IMR-90 (cell line): ENCODE results near the gene ZNF211. TPM values are rescaled to one million over a fixed set of nuclear protein-coding genes. Genes with fewer than 3 reads are reported as not detected.

Source experiments
- ATAC-seq: fragments of 200-7000 bp; cut with Tn5 transposase; 2 replicates; pipeline ENCODE4 v1.9.1; 2020; ENCODE audit warnings: low read depth, mild to moderate bottlenecking, moderate library complexity
- BruUV-seq: library from RNA; stranded (reverse); fragments of 400-500 nt; replicated peaks from 2 replicates; lab custom pipeline; 2021; lab: Mats Ljungman, UMichigan
- CTCF ChIA-PET: fragments of 300-600 bp; formaldehyde crosslinking; extraction: SDS; loops from one replicate; lab custom pipeline; 2021; ENCODE audit warnings: antibody characterized with exemption; lab: Yijun Ruan, JAX
- POLR2A ChIA-PET: fragments of 300-600 bp; sonication (Branson Sonifier 250); formaldehyde crosslinking; loops from one replicate; lab custom pipeline; 2022; ENCODE audit warnings: antibody characterized with exemption; ENCODE audit not compliant: unreplicated experiment; lab: Charles Lee
- DNase-seq: peaks from one replicate; pipeline ENCODE4 v3.0.0; 2013
- H2AFZ ChIP-seq: replicated peaks from 2 replicates; pipeline ENCODE3; 2013; ENCODE audit warnings: low read length, mild to moderate bottlenecking; ENCODE audit not compliant: poor library complexity
- H2AK5ac ChIP-seq: 2 replicates; pipeline ENCODE4 v1.6.1; 2013; ENCODE audit warnings: low read depth, low read length, inconsistent platforms
- H2AK9ac ChIP-seq: replicated peaks from 2 replicates; pipeline ENCODE3; 2013; ENCODE audit warnings: mild to moderate bottlenecking, low read depth, low read length, moderate library complexity; ENCODE audit not compliant: poor library complexity
- H2BK120ac ChIP-seq: 2 replicates; pipeline ENCODE4 v1.6.1; 2013; ENCODE audit warnings: low read depth, low read length, inconsistent platforms
- H2BK15ac ChIP-seq: 3 replicates; pipeline ENCODE4 v1.6.1; 2013; ENCODE audit warnings: low read depth, low read length, inconsistent platforms
- H2BK20ac ChIP-seq: 2 replicates; pipeline ENCODE4 v1.6.1; 2013; ENCODE audit warnings: low read depth, mild to moderate bottlenecking, inconsistent platforms, low read length, moderate library complexity
- H2BK5ac ChIP-seq: 2 replicates; pipeline ENCODE4 v1.6.1; 2013; ENCODE audit warnings: mild to moderate bottlenecking, low read depth, low read length, inconsistent platforms; ENCODE audit not compliant: poor library complexity, severe bottlenecking
- H3K14ac ChIP-seq: replicated peaks from 2 replicates; pipeline ENCODE4 v1.6.1; 2013; ENCODE audit warnings: low read depth, low read length, inconsistent platforms
- H3K18ac ChIP-seq: 2 replicates; pipeline ENCODE4 v1.6.1; 2013; ENCODE audit warnings: low read depth, low read length, control low read depth
- H3K23ac ChIP-seq: 2 replicates; pipeline ENCODE4 v1.6.1; 2013; ENCODE audit warnings: low read depth, low read length, inconsistent platforms
- H3K27ac ChIP-seq: 2 replicates; pipeline ENCODE4 v1.5.1; 2013; ENCODE audit warnings: mild to moderate bottlenecking, control low read depth, low read length; ENCODE audit not compliant: insufficient read depth
- H3K27me3 ChIP-seq: 2 replicates; pipeline ENCODE4 v1.6.1; 2013; ENCODE audit warnings: low read length; ENCODE audit not compliant: control insufficient read depth, insufficient read depth
- H3K36me3 ChIP-seq: 2 replicates; pipeline ENCODE4 v1.6.1; 2013; ENCODE audit warnings: low read length, mixed read lengths; ENCODE audit not compliant: control insufficient read depth, insufficient read depth
- H3K4ac ChIP-seq: 2 replicates; pipeline ENCODE4 v1.6.1; 2013; ENCODE audit warnings: low read depth, low read length, inconsistent platforms
- H3K4me1 ChIP-seq: 2 replicates; pipeline ENCODE4 v1.6.1; 2013; ENCODE audit warnings: low read length, mixed read lengths; ENCODE audit not compliant: control insufficient read depth, insufficient read depth
- H3K4me2 ChIP-seq: 2 replicates; pipeline ENCODE4 v1.6.1; 2013; ENCODE audit warnings: low read depth, mild to moderate bottlenecking, control low read depth, low read length, moderate library complexity
- H3K4me3 ChIP-seq: 2 replicates; pipeline ENCODE4 v1.5.1; 2013; ENCODE audit warnings: low read depth, mild to moderate bottlenecking, control low read depth, low read length, moderate library complexity; ENCODE audit not compliant: insufficient read depth
- H3K56ac ChIP-seq: 2 replicates; pipeline ENCODE4 v1.6.1; 2013; ENCODE audit warnings: low read length, inconsistent platforms; ENCODE audit not compliant: insufficient read depth; ENCODE audit errors: extremely low read depth
- H3K79me1 ChIP-seq, 2 experiments: 2 replicates each; pipeline ENCODE4 v1.6.1; 2013; ENCODE audit warnings: low read length in 2 of 2, inconsistent platforms in 1 of 2, low read depth in 1 of 2
- H3K9ac ChIP-seq: 2 replicates; pipeline ENCODE4 v1.6.1; 2013; ENCODE audit warnings: low read depth, low read length, control low read depth
- H3K9me1 ChIP-seq: 2 replicates; pipeline ENCODE4 v1.6.1; 2013; ENCODE audit warnings: low read length, inconsistent platforms; ENCODE audit not compliant: insufficient read depth
- H3K9me3 ChIP-seq: 2 replicates; pipeline ENCODE4 v1.6.1; 2013; ENCODE audit warnings: low read length; ENCODE audit not compliant: control insufficient read depth, insufficient read depth
- H4K20me1 ChIP-seq: 2 replicates; pipeline ENCODE4 v1.6.1; 2013; ENCODE audit warnings: low read length, inconsistent platforms; ENCODE audit not compliant: insufficient read depth
- H4K5ac ChIP-seq: 2 replicates; pipeline ENCODE4 v1.6.1; 2013; ENCODE audit warnings: mild to moderate bottlenecking, low read depth, low read length, control low read depth
- H4K8ac ChIP-seq, 2 experiments: 2 replicates each; pipeline ENCODE4 v1.6.1; 2013; ENCODE audit warnings: low read depth in 2 of 2, low read length in 2 of 2, control low read depth in 1 of 2, inconsistent platforms in 1 of 2
- H4K91ac ChIP-seq: 2 replicates; pipeline ENCODE4 v1.6.1; 2013; ENCODE audit warnings: low read depth, low read length, inconsistent platforms; ENCODE audit not compliant: insufficient read depth
- ELK1 ChIP-seq: fragments of 150-350 bp; IDR thresholded peaks from 2 replicates; pipeline ENCODE4 v1.6.1; 2016; ENCODE audit warnings: low read depth, mild to moderate bottlenecking, low read length, moderate library complexity, borderline replicate concordance
- MAZ ChIP-seq: IDR thresholded peaks from 2 replicates; pipeline ENCODE4 v1.6.1; 2012; ENCODE audit warnings: low read depth, mild to moderate bottlenecking, low read length, improper control_type of control experiment, moderate library complexity, borderline replicate concordance
- MXI1 ChIP-seq: IDR thresholded peaks from 2 replicates; pipeline ENCODE4 v1.6.1; 2012; ENCODE audit warnings: low read depth, mild to moderate bottlenecking, low read length, moderate library complexity, borderline replicate concordance
- NFE2L2 ChIP-seq: fragments of 150-350 bp; IDR thresholded peaks from 2 replicates; pipeline ENCODE4 v1.6.1; 2016; ENCODE audit warnings: low read depth, mild to moderate bottlenecking, low read length
- WGBS, 2 experiments: methylation state at CpG; one replicate each; pipeline versions ENCODE4 v1.1.5 to v1.1.7; 2013; ENCODE audit warnings: missing lambda C conversion rate in 2 of 2; ENCODE audit not compliant: insufficient read length in 1 of 2; ENCODE audit errors: extremely low coverage in 2 of 2; 5-methylcytosine and 5-hydroxymethylcytosine counted together
- dilution Hi-C: fragments of 300-500 bp; cut with HindIII; formaldehyde crosslinking; loops from one replicate; pipeline ENCODE4 v1.14.3; 2018; ENCODE audit warnings: low sequenced_read_pairs; ENCODE audit not compliant: unreplicated experiment
- in situ Hi-C: fragments of 300-500 bp; cut with MboI; formaldehyde crosslinking; loops from 3 replicates; pipeline ENCODE4 v1.14.3; 2019; ENCODE audit warnings: low sequenced_read_pairs, inconsistent platforms, mixed read lengths
- intact Hi-C: fragments of 100-400 bp; cut with micrococcal nuclease; formaldehyde crosslinking; loops from 2 replicates; pipeline ENCODE4 v1.10.0; 2022
- polyA plus RNA-seq, 3 experiments: library from polyadenylated mRNA; depleted of rRNA; stranded (reverse); fragments of >200 nt; gene quantifications; 2 replicates each; pipeline ENCODE4 v1.2.3, GENCODE V29; 2012; ENCODE audit warnings: low replicate concordance in 1 of 3
- total RNA-seq: library from RNA; depleted of rRNA; stranded (reverse); fragments of >200 nt; gene quantifications from 2 replicates; pipeline ENCODE4 v1.2.3, GENCODE V29; 2012

The ZNF211 gene
- total and polyA plus RNA-seq, 2 of the 4 experiments (the other 2 are of a cell fraction): 8.7 to 13.1 TPM

DNA sequence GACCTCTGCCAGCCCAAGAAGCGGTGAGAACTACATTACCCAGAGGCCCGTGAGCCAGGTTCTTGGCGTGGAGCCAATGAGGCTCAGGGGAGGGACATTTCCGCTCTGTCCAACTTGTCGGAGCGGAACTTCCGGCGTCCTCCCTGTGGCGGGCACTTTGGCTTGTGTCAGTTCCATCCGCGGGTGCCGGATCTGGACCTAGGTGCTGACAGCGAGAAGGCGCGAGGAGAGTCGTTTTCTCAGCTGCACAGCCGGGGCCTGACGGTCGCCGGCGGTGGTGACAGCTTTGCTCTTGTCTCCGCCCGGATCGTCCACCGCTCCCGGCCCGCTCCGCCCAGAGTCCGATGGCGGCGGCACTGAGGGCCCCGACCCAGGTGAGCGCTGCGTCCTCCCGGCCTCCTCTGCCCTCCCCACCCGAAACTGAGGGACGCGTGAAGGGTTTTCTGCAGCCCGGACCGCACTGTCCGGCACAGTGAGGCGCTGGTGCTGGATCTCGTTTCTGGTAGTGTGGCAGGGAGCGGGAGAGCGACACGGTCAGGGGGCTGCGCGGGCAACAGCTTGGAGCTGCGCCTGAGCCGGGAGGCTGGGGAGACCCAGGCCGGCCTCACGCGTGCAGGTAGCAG is 33.1 kb upstream of the ZNF211 start, which contains the start of gene ZNF530:
Gene ZNF530 (plus strand): TSS at position 125 of the 623 bp plus-strand sequence. CDS start 4,461 bp downstream, outside the sequence.
- Histone ChIP-seq H3K27me3 (no peaks in the 10 kb centered on the region), H3K9ac (peak within 1 kb of the TSS; percentile 55), H3K27ac (peak within 1 kb of the TSS; percentile 13; the same call in 1 of the 2 replicates), H3K79me1 (peaks cover 17 to 23% of the 10 kb centered on the region in 2 experiments), H3K4me2 (peak within 1 kb of the TSS; percentile 82), H2AFZ (peak within 1 kb of the TSS; percentile 98), H2BK20ac (no peak within 1 kb of the TSS), H3K18ac (no peak within 1 kb of the TSS), H3K4me1 (no peaks in the 10 kb centered on the region), H2BK15ac (no peak within 1 kb of the TSS), H4K8ac (peak within 1 kb of the TSS; percentile 40 to 79), H2AK5ac (no peak within 1 kb of the TSS), H3K4ac (no peak within 1 kb of the TSS), H3K36me3 (peaks cover 2% of the 10 kb centered on the region; the same call in 1 of the 2 replicates), H3K23ac (0 out of 2 replicates have a peak within 1 kb of the TSS, but pooled peaks have one; percentile 25), H4K5ac (peak within 1 kb of the TSS; percentile 78), H2BK5ac (no peak within 1 kb of the TSS), H3K4me3 (peak within 1 kb of the TSS; percentile 75), H3K14ac (no peak within 1 kb of the TSS), H3K9me1 (no peaks in the 10 kb centered on the region), H3K9me3 (no peaks in the 10 kb centered on the region; the same call in 1 of the 2 replicates), H3K56ac (no peak within 1 kb of the TSS), H4K91ac (no peak within 1 kb of the TSS; the same call in 1 of the 2 replicates), H2AK9ac (peak within 1 kb of the TSS; percentile 55), H2BK120ac (no peak within 1 kb of the TSS), H4K20me1 (no peaks in the 10 kb centered on the region)
- in situ Hi-C loops (no loop called here), intact Hi-C loops (no loop called here), dilution Hi-C loops (no loop called here)
- BruUV-seq: no TSS peak
- WGBS, 2 experiments: 0% methylated on average over 35 of the region's 53 CpGs; no CpG with 5 or more reads in 1 of the 2 experiments
- POLR2A ChIA-PET: no interaction called here
- CTCF ChIA-PET: no interaction called here
- DNase-seq: peak; percentile 91
- TF ChIP-seq MAZ (peak; percentile 97), NFE2L2 (no peak), ELK1 (no peak), MXI1 (peak; percentile 56; the same call in 1 of the 2 replicates)
- peak; percentile 98 for ATAC-seq
